Muscle layer of colon (tissue), 2 donors: ENCODE data around the gene ADAM21.
"Not testable (repeated sequence)": the region's sequence is repeated elsewhere in the genome, so short reads cannot be mapped to it uniquely, and the experiment has no call there.

Experiments
- H3K27ac ChIP-seq: one replicate; pipeline ENCODE4 v1.7.0; 2013; ENCODE audit warnings: low read depth, mild to moderate bottlenecking, low read length, moderate library complexity
- H3K27me3 ChIP-seq, 2 donors: one replicate each; pipeline ENCODE4 v1.7.0; 2013; ENCODE audit warnings: low read length in 2 of 2, mild to moderate bottlenecking in 2 of 2; ENCODE audit not compliant: insufficient read depth in 2 of 2, control insufficient read depth in 1 of 2
- H3K36me3 ChIP-seq: one replicate; pipeline ENCODE4 v1.7.0; 2013; ENCODE audit warnings: mild to moderate bottlenecking, low read length; ENCODE audit not compliant: insufficient read depth
- H3K4me1 ChIP-seq: one replicate; pipeline ENCODE4 v1.7.0; 2013; ENCODE audit warnings: mild to moderate bottlenecking, low read length; ENCODE audit not compliant: insufficient read depth
- H3K4me3 ChIP-seq, 2 donors: one replicate each; pipeline ENCODE4 v1.7.0; 2013; ENCODE audit warnings: low read length in 2 of 2, low read depth in 1 of 2, mild to moderate bottlenecking in 1 of 2, moderate library complexity in 1 of 2
- H3K9ac ChIP-seq: one replicate; pipeline ENCODE4 v1.7.0; 2013; ENCODE audit warnings: low read length
- H3K9me3 ChIP-seq: one replicate; pipeline ENCODE4 v1.7.0; 2013; ENCODE audit warnings: mild to moderate bottlenecking, low read length
- donor health status: abdominal sarcoma.
- donor health status: Adenocarcinoma of cecum.

Gene ADAM21

DNA sequence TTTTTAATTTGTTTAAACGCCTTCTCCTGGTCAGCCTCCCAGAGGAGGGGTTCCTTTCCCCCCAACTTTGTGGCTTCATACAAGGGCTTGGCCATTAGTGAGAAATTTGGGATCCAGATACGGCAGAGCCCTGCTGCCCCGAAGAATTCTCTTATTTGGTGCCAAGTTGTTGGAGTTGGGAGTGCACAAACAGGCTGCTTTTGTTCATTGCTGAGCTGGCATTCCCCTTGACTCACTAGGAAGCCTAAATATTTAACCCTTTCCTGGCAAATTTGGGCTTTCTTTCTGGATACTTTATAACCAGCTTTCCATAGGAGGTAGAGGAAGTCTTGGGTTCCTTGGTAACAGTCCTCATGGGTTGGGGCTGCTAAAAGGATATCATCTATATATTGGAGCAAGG is 10.3 kb upstream of the ADAM21 start:
- H3K27me3 ChIP-seq = no peaks in the 10 kb centered on the region
- H3K9me3 ChIP-seq = peaks cover 9% of the 10 kb centered on the region
- H3K4me1 ChIP-seq = no peaks in the 10 kb centered on the region
- no peak overlapping the region for H3K27ac ChIP-seq
- H3K9ac ChIP-seq = no peak overlapping the region
- H3K4me3 ChIP-seq = no peak overlapping the region
- no peaks in the 10 kb centered on the region for H3K36me3 ChIP-seq

DNA sequence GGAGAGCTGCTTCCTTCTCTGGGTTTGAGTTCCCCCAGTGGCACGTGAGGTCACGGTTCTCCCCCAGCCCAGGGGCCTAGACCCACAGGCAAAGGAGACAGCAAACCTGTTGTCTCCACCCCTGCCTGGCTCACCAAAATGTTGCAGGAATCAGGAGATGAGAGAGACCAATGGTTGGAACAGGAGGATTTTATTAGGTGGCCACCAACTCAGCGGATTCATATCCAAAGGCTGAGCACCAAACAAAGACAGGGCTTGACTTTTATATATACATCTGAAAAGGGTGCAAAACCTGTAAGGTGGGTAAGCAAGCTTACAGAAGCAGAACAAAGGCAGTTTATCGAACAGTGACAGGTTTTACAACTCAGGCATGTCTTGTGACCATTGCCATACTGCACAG is 9.2 kb upstream of the ADAM21 start:
- Histone ChIP-seq H3K4me3 (no peak overlapping the region), H3K27ac (no peak overlapping the region), H3K9me3 (peaks cover 9% of the 10 kb centered on the region), H3K27me3 (no peaks in the 10 kb centered on the region), H3K4me1 (no peaks in the 10 kb centered on the region), H3K36me3 (no peaks in the 10 kb centered on the region), H3K9ac (no peak overlapping the region)

DNA sequence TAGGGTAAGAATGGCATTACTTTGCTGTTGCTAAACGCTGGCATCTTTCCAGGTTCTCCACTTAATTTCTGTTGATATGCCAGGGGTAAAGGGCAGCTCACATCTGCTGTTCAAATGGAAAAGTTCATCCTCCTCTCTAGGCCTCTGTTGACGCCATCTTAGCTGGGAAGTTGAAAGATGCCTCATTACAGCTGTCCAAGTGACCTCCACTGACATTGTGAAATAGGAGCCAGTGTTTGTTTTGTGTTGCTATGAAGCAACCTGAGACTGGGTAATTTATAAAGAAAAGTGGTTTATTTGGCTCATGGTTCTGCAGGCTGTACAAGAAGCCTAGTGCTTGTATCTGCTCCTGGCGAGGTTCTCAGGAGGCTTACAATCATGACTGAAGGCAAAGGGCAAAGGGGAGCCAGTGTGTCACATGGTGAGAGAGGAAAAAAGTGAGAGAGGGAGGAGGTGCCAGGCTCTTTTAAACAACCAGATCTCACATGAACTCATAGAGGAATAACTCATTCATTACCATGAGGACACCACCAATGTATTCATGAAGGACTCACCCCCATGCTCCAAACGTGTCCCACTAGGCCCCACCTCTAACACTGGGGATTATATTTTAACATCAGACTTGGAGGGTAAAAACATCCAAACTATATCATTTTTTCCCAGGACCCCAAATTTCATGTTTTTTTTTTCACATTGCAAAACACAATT is 3.2 kb upstream of the ADAM21 start:
- Histone ChIP-seq H3K9ac (no peak overlapping the region), H3K27me3 (no peaks in the 10 kb centered on the region), H3K9me3 (peaks cover under 1% of the 10 kb centered on the region), H3K4me3 (no peak overlapping the region), H3K4me1 (no peaks in the 10 kb centered on the region), H3K36me3 (no peaks in the 10 kb centered on the region), H3K27ac (no peak overlapping the region)

DNA sequence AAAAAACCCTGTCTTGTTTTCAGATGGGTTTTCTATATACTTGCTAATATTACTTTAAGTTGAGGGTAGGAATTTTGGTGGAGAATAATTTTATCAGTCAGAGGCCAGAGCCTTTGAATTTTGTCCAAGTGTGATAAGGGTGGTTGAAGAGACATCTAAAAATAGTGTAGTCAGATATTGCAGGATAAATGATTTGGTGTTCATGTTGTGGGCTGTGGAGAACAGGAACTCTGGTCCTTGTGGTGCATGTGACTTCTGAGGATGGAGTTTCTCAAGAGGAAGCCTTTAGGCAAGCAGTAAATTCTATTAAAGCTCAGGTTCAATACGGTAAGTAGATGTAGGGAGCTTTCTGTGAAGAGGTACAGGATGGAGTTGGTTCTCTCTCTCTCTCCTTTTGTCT is 2.8 kb downstream of the ADAM21 start:
- no peaks in the 10 kb centered on the region for H3K27me3 ChIP-seq
- no peak overlapping the region for H3K27ac ChIP-seq
- H3K4me1 ChIP-seq = no peaks in the 10 kb centered on the region
- H3K9me3 ChIP-seq = no peaks in the 10 kb centered on the region
- no peak overlapping the region for H3K4me3 ChIP-seq
- H3K36me3 ChIP-seq = no peaks in the 10 kb centered on the region
- H3K9ac ChIP-seq = no peak overlapping the region

DNA sequence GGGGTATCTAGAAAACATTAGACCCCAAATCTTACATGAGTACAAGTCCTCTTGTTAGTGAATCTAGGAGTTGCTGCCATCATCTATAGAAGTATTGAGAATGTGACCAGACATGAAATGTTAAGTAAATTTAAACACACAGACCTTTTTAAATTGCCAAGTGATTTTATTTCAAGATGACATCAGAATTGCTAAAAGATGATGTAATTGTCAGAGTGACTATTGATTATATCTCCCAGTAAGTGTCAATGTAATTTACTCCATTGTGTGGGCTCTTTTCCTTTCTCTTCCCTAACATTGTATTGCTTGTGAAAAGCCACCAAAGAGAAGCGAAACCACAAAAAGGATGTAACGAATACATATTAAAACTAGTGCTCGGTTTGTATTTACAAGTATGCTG is 16.8 kb downstream of the ADAM21 start:
- Histone ChIP-seq H3K27ac (no peak overlapping the region), H3K4me3 (no peak overlapping the region), H3K36me3 (no peaks in the 10 kb centered on the region), H3K27me3 (no peaks in the 10 kb centered on the region), H3K4me1 (no peaks in the 10 kb centered on the region), H3K9me3 (no peaks in the 10 kb centered on the region), H3K9ac (no peak overlapping the region)

DNA sequence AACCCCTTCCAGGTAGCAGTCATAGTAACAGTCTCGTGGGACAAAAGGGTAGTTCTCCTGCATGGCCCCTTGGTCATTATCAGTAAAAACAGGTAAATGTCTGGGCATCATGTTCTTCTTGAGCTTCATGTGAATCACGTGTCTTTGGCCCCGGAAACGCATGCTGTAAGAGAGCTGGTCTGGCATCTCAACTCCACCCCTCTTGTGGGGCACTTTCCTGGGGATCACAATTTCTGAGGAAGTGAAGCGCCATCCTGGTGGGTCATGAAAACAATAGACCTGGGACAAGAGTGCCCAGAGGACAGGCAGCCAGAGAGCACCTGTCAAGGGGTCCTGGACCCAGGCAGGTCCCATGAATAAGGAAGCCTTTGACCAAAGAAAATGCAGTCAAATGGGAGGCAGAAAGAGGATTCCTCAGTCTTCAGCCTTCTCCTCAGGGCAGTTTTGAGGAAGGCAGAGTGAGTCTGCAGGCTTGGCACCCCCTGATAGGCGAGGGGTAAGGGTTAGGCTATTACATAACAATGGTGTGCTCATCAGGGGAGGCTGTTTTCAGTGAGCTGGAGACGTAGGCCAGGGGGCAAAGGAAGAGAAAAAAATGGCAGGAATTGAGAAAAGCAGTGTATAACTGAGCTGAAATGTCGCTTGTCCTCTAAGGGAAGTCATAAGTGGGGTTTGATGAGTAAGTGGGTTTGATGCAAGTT is 19.0 kb downstream of the ADAM21 start:
- H3K4me3 ChIP-seq, H3K9ac ChIP-seq, H3K27ac ChIP-seq, H3K27me3 ChIP-seq, H3K36me3 ChIP-seq, H3K9me3 ChIP-seq, H3K4me1 ChIP-seq: not testable (repeated sequence)

DNA sequence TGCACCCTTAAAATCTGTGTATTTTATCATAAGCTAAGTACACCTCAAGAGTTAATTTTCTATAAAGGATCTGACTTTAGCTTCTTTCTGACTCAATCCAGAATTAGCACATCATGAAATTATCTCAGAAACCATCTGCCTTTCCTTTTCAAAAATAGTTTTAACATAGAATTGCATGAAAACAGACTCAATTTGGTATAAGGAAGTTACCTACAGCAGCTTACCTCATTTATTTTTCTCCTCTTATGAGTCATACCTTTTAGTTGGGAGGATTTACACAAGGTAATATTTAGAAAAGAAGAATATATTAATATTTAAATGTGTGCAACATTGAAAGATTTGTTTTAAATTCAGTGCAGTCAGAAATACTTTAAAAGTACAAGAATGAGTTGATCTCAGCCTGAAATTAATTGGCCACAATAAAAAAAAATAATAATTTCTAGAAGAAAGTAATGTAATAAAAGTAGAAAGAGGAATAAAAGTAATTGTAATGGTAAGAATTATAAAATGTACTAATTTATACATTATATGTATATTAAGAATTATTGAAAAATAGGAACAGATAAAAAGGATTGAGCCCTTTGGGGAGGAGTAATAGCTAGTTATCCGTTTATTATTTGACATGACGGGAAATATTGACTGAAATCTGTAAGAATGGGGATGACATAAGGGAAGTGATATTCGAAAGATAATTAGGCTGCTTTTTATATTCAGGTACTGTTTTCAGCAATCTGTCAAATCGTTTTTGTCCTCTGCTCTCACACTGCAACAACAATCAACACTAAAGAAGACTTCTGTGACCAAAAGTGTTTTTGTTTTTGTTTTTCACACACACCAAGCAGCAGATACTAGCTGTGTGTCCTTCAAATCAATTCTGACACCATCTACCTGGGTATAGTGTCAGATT is 20.5 kb downstream of the ADAM21 start:
- Histone ChIP-seq H3K4me3 (no peak overlapping the region), H3K4me1 (no peaks in the 10 kb centered on the region), H3K9me3 (no peaks in the 10 kb centered on the region), H3K36me3 (no peaks in the 10 kb centered on the region), H3K27me3 (no peaks in the 10 kb centered on the region), H3K27ac (no peak overlapping the region), H3K9ac (no peak overlapping the region)

DNA sequence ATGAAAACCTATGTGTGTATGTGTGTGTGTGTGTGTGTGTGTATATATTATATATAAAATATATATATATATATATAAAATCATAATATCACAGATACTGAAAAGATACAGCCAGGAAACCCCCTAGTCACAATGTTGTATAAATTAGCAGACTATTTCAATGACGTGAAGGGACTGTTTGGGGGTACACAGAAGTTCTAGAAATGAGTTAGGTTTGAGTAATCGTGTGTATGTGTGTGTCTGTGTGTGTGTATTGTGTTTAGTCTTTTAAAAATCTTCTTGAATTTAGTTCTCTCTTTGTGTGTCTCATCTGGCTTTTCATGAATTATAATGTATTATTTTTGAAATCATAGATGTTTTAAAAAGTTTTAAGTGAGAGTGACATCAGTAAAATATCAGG is 21.9 kb downstream of the ADAM21 start:
- Histone ChIP-seq H3K4me3 (no peak overlapping the region), H3K9me3 (no peaks in the 10 kb centered on the region), H3K36me3 (no peaks in the 10 kb centered on the region), H3K27me3 (no peaks in the 10 kb centered on the region), H3K27ac (no peak overlapping the region), H3K9ac (no peak overlapping the region), H3K4me1 (no peaks in the 10 kb centered on the region)

DNA sequence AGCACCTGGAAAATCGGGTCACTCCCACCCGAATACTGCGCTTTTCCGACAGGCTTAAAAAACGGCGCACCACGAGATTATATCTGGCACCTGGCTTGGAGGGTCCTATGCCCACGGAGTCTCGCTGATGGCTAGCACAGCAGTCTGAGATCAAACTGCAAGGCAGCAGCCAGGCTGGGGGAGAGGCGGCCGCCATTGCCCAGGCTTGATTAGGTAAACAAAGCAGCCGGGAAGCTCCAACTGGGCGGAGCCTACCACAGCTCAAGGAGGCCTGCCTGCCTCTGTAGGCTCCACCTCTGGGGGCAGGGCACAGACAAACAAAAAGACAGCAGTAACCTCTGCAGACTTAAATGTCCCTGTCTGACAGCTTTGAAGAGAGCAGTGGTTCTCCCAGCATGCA is 23.5 kb downstream of the ADAM21 start:
- not testable (repeated sequence) for H3K36me3 ChIP-seq, H3K4me3 ChIP-seq, H3K4me1 ChIP-seq, H3K27ac ChIP-seq, H3K27me3 ChIP-seq, H3K9me3 ChIP-seq, H3K9ac ChIP-seq

DNA sequence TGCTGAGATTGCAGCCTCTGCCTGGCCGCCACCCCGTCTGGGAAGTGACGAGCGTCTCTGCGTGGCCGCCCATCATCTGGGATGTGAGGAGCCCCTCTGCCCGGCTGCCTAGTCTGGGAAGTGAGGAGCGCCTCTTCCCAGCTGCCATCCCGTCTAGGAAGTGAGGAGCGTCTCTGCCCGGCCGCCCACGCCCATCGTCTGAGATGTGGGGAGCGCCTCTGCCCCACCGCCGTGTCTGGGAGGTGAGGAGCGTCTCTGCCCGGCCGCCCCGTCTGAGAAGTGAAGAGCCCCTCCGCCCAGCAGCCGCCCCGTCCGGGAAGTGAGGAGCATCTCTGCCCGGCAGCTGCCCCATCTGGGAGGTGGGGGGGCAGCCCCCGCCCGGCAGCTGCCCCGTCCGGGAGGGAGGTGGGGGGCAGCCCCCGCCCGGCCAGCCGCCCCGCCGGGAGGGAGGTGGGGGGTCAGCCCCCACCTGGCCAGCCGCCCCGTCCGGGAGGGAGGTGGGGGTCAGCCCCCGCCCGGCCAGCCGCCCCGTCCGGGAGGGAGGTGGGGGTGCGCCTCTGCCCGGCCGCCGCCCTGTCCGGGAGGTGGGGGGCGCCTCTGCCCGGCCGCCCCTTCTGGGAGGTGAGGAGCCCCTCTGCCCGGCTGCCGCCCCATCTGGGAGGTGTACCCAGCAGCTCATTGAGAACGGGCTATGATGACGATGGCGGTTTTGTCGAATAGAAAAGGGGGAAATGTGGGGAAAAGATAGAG is 25.6 kb downstream of the ADAM21 start:
- not testable (repeated sequence) for H3K9ac ChIP-seq

DNA sequence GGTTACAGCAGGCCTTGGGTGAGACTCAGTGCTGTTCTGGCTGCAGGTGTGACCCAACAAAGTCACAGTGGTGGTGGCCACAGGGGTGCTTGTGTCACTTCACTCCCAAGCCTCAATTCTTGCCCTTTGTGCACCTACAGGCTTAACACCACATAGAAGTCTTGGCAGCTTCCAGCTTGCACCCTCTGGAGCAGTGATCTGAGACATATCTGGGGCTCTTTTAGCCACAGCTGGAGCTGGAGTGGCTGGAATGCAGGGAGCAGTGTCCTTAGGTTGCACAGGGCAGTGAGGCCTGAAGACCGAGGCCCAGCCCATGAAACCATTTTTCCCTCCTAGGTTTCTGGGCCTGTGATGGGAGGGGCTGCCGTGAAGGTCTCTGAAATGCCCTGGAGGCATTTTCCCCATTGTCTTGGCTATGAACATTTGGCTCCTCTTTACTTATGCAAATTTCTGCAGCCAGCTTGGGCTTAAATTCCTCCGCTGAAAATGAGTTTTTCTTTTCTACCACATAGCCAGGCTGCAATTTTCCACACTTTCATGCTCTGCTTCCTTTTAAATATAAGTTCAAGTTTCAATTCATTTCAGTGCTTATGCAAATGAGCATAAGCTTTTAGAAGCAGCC is 37.7 kb downstream of the ADAM21 start:
- Histone ChIP-seq H3K9me3 (peaks cover 9% of the 10 kb centered on the region), H3K9ac (no peak overlapping the region), H3K27me3 (no peaks in the 10 kb centered on the region), H3K4me1 (no peaks in the 10 kb centered on the region), H3K4me3 (no peak overlapping the region), H3K36me3 (no peaks in the 10 kb centered on the region), H3K27ac (no peak overlapping the region)

More for the DNA sequence above, 25.6 kb downstream of the ADAM21 start:
- H3K36me3 ChIP-seq, H3K4me1 ChIP-seq, H3K27me3 ChIP-seq, H3K9me3 ChIP-seq, H3K4me3 ChIP-seq, H3K27ac ChIP-seq: not testable (repeated sequence)
